ENCODE measurements around the gene CBLN3. TPM values are rescaled to one million over a fixed set of nuclear protein-coding genes. Genes with fewer than 3 reads are reported as not detected.

Gene CBLN3
- total and polyA plus RNA-seq, 9 of the 15 experiments (the other 6 are each of a cell fraction or from before 2014, with no cell fraction given), result 0.05 to 0.59 (median 0.26) TPM; not detected in 1

DNA sequence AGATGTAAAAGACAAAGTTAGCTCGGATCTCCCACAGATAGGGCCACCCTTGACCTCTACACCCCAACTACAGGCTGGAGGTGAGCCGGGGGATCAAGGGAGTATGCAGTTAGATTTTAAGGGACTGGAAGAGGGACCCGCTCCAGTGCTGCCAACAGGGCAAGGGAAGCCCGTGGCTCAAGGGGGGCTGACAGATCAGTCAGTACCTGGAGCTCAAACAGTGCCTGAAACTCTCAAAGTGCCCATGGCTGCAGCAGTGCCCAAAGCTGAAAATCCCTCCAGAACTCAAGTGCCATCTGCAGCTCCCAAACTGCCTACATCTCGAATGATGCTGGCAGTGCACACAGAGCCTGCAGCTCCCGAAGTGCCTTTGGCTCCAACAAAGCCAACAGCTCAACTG, 20.3 kb downstream of the CBLN3 start:
- in situ Hi-C loops (cut with MboI), result no loop called here
- DNase-seq (ENCODE audit: extremely low read depth in 1 of 4, low spot score in 3 of 4) (no peak), FAIRE-seq (no peak), ATAC-seq (no peak)
- no peak overlapping the region for H3K4me3 ChIP-seq
- H3K79me2 ChIP-seq (ENCODE audit: control insufficient read depth, insufficient read depth, low read length), result no peaks in the 10 kb centered on the region
- no peak overlapping the region for H3K27ac ChIP-seq (ENCODE audit: extremely low read depth, low read depth, low read length)
- no peak overlapping the region for H3K4me2 ChIP-seq (ENCODE audit: insufficient read depth, low read length)
- H3K9me3 ChIP-seq (replicated peaks; ENCODE audit: control insufficient read depth, insufficient read depth, low read depth, low read length), result no peaks in the 10 kb centered on the region
- POLR2A ChIA-PET, result interaction anchor here (0.6 to 2.3 kb wide), 6 partner anchors 12 to 136 kb away, joined by 3 to 11 read pairs (median 4); partner anchors contain the start of gene KHNYN
- no peak overlapping the region for H3K9ac ChIP-seq (ENCODE audit: insufficient read depth in 1 of 2, low read depth in 2 of 2, low read length in 2 of 2)
- no TSS peak for BruUV-seq (replicated peaks)
- no peak for TF ChIP-seq RBM15 (IDR thresholded peaks at IDR 0.05; ENCODE audit: insufficient read depth, low read length)
- TF ChIP-seq CSDE1 (IDR thresholded peaks at IDR 0.05), result no peak
- TF ChIP-seq, protein P1, sequence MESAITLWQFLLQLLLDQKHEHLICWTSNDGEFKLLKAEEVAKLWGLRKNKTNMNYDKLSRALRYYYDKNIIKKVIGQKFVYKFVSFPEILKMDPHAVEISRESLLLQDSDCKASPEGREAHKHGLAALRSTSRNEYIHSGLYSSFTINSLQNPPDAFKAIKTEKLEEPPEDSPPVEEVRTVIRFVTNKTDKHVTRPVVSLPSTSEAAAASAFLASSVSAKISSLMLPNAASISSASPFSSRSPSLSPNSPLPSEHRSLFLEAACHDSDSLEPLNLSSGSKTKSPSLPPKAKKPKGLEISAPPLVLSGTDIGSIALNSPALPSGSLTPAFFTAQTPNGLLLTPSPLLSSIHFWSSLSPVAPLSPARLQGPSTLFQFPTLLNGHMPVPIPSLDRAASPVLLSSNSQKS (CRISPR knock-in tag; IDR thresholded peaks at IDR 0.05), result no peak
- TF ChIP-seq ZBTB1 (CRISPR knock-in tag; IDR thresholded peaks at IDR 0.05; ENCODE audit: borderline replicate concordance, low read depth), result no peak
- no peak for TF ChIP-seq ERF (CRISPR knock-in tag; IDR thresholded peaks at IDR 0.05)
- TF ChIP-seq ZNF766 (CRISPR knock-in tag; conservative IDR thresholded peaks at IDR 0.05), result no peak
- no peak for TF ChIP-seq IFI16 (CRISPR knock-in tag; IDR thresholded peaks at IDR 0.05)
- TF ChIP-seq SREBF1 (IDR thresholded peaks at IDR 0.05; ENCODE audit: borderline replicate concordance, low read depth, low read length), result no peak
- TF ChIP-seq, protein P2, sequence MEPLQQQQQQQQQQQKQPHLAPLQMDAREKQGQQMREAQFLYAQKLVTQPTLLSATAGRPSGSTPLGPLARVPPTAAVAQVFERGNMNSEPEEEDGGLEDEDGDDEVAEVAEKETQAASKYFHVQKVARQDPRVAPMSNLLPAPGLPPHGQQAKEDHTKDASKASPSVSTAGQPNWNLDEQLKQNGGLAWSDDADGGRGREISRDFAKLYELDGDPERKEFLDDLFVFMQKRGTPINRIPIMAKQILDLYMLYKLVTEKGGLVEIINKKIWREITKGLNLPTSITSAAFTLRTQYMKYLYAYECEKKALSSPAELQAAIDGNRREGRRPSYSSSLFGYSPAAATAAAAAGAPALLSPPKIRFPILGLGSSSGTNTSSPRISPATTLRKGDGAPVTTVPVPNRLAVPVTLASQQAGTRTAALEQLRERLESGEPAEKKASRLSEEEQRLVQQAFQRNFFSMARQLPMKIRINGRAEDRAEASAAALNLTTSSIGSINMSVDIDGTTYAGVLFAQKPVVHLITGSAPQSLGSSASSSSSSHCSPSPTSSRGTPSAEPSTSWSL (CRISPR knock-in tag; IDR thresholded peaks at IDR 0.05; ENCODE audit: borderline replicate concordance), result no peak
- no peak for TF ChIP-seq XRCC3 (IDR thresholded peaks at IDR 0.05)
- no peak for TF ChIP-seq SMARCE1 (IDR thresholded peaks at IDR 0.05)
- TF ChIP-seq ADNP (tag; IDR thresholded peaks at IDR 0.05), result no peak
- no peak for TF ChIP-seq RBFOX2 (IDR thresholded peaks at IDR 0.05; ENCODE audit: low read depth, low read length)
- TF ChIP-seq ZNF589 (CRISPR knock-in tag; IDR thresholded peaks at IDR 0.05; ENCODE audit: low read depth), result no peak
- no peak for TF ChIP-seq KHSRP (IDR thresholded peaks at IDR 0.05)
- TF ChIP-seq ZNF431 (CRISPR knock-in tag; IDR thresholded peaks at IDR 0.05), result no peak
- TF ChIP-seq AFF1 (IDR thresholded peaks at IDR 0.05; ENCODE audit: low read depth in 1 of 2, partially characterized antibody in 2 of 2), result no peak
- peaks cover 0 to 8% of the 10 kb centered on the region in 2 experiments; a peak in 1 of 5 replicates for H3K27me3 ChIP-seq (ENCODE audit: control insufficient read depth in 2 of 2, insufficient read depth in 2 of 2, low read length in 2 of 2)
- CTCF ChIA-PET (ENCODE audit: low intra/inter-chr PET ratio), result no interaction called here
- no peaks in the 10 kb centered on the region for H3K36me3 ChIP-seq (ENCODE audit: control insufficient read depth, insufficient read depth, low read length)
- 3% methylated on average over 6 of the region's 6 CpGs for WGBS (ENCODE audit: insufficient coverage, low coverage, missing lambda C conversion rate)
- peaks cover 0 to 7% of the 10 kb centered on the region in 2 experiments; a peak in 3 of 5 replicates for H3K4me1 ChIP-seq (replicated peaks in 1 of 2; ENCODE audit: control insufficient read depth in 2 of 2, insufficient read depth in 2 of 2, low read length in 2 of 2)
- intact Hi-C loops (cut with micrococcal nuclease), result no loop called here
- H2AFZ ChIP-seq (ENCODE audit: low read depth, low read length), result no peak overlapping the region
- H3K9me1 ChIP-seq (ENCODE audit: control insufficient read depth, insufficient read depth, low read length), result no peaks in the 10 kb centered on the region
- H4K20me1 ChIP-seq (replicated peaks; ENCODE audit: control insufficient read depth, insufficient read depth, low read length), result no peaks in the 10 kb centered on the region
